GM12878 (cell line): ENCODE results near the gene CALR. TPM values are rescaled to one million over a fixed set of nuclear protein-coding genes. Genes with fewer than 3 reads are reported as not detected.

Source experiments
- ATAC-seq: fragments of 200-7000 bp; cut with Tn5 transposase; 3 replicates; pipeline ENCODE4 v1.9.1; 2020; ENCODE audit warnings: mild to moderate bottlenecking, moderate library complexity
- BruUV-seq: library from RNA; stranded (reverse); fragments of 400-500 nt; replicated peaks from 2 replicates; lab custom pipeline; 2021; lab: Mats Ljungman, UMichigan
- CTCF ChIA-PET: fragments of 300-600 bp; sonication (Branson Sonifier 250); formaldehyde crosslinking; extraction: SDS; loops from one replicate; lab custom pipeline; 2021; ENCODE audit warnings: inconsistent platforms; lab: Yijun Ruan, JAX
- POLR2A ChIA-PET: fragments of 350-600 bp; formaldehyde crosslinking; extraction: SDS; loops from one replicate; lab custom pipeline; 2021; ENCODE audit warnings: inconsistent platforms; lab: Charles Lee
- RAD21 ChIA-PET: fragments of 300-600 bp; sonication (Branson Sonifier 250); formaldehyde crosslinking; loops from one replicate; lab custom pipeline; 2023; ENCODE audit warnings: antibody characterized with exemption; ENCODE audit not compliant: unreplicated experiment; lab: Charles Lee
- SMC1A ChIA-PET: fragments of 300-600 bp; sonication (Branson Sonifier 250); formaldehyde crosslinking; loops from one replicate; lab custom pipeline; 2023; ENCODE audit not compliant: unreplicated experiment, uncharacterized antibody; lab: Charles Lee
- DNase-seq: peaks from one replicate; pipeline ENCODE4 v3.0.0-alpha.2; 2011; ENCODE audit warnings: low read depth, low spot score
- FAIRE-seq: peaks from 3 replicates; lab custom pipeline; 2011; peaks lifted over from hg19 to GRCh38; lab: Jason Lieb, UNC
- H2AFZ ChIP-seq: 2 replicates; pipeline ENCODE4 v1.6.0; 2011; ENCODE audit warnings: low read depth, low read length, control low read depth; ENCODE audit not compliant: control insufficient read depth
- H3K27ac ChIP-seq: 2 replicates; pipeline ENCODE4 v1.5.1; 2011; ENCODE audit warnings: control low read depth; ENCODE audit not compliant: control insufficient read depth, insufficient read depth
- H3K27me3 ChIP-seq, 2 experiments: replicated peaks in 1 of 2; 2 replicates each; pipeline versions ENCODE4 v1.6.0 to v1.6.1; 2011; ENCODE audit warnings: low read length in 1 of 2; ENCODE audit not compliant: control insufficient read depth in 2 of 2, insufficient read depth in 2 of 2
- H3K36me3 ChIP-seq, 2 experiments: 2 replicates each; pipeline ENCODE4 v1.5.1; 2011; ENCODE audit warnings: low read length in 1 of 2; ENCODE audit not compliant: control insufficient read depth in 2 of 2, insufficient read depth in 2 of 2
- H3K4me1 ChIP-seq: 2 replicates; pipeline ENCODE4 v1.6.1; 2011; ENCODE audit warnings: mild to moderate bottlenecking, low read length, moderate library complexity, mixed read lengths; ENCODE audit not compliant: control insufficient read depth, insufficient read depth
- H3K4me2 ChIP-seq: 2 replicates; pipeline ENCODE4 v1.6.0; 2011; ENCODE audit warnings: control low read depth; ENCODE audit not compliant: control insufficient read depth, insufficient read depth
- H3K4me3 ChIP-seq: fragments of 200-600 bp; sonication (generic); 2 replicates; pipeline ENCODE4 v1.5.1; 2016
- H3K79me2 ChIP-seq: 2 replicates; pipeline ENCODE4 v1.6.0; 2011; ENCODE audit warnings: low read length; ENCODE audit not compliant: control insufficient read depth, insufficient read depth
- H3K9ac ChIP-seq: 2 replicates; pipeline ENCODE4 v1.8.0; 2011; ENCODE audit warnings: low read length, control low read depth, mixed read lengths; ENCODE audit not compliant: control insufficient read depth, insufficient read depth
- H3K9me3 ChIP-seq: replicated peaks from 3 replicates; pipeline ENCODE4 v1.5.1; 2011; ENCODE audit warnings: mild to moderate bottlenecking, low read length; ENCODE audit not compliant: control insufficient read depth, insufficient read depth
- H4K20me1 ChIP-seq: 2 replicates; pipeline ENCODE4 v1.6.0; 2011; ENCODE audit not compliant: control insufficient read depth, insufficient read depth
- DPF2 ChIP-seq: fragments of 450-650 bp; IDR thresholded peaks from 2 replicates; pipeline ENCODE4 v1.6.1; 2017; ENCODE audit warnings: mild to moderate bottlenecking
- HSF1 ChIP-seq: fragments of 150-350 bp; IDR thresholded peaks from 2 replicates; pipeline ENCODE4 v1.6.1; 2014; ENCODE audit warnings: mild to moderate bottlenecking, low read depth, low read length
- IKZF2 ChIP-seq, 2 experiments: fragments of 450-650 bp; IDR thresholded peaks; 2 replicates each; pipeline ENCODE4 v1.6.1; 2017; ENCODE audit warnings: mild to moderate bottlenecking in 2 of 2, moderate library complexity in 2 of 2
- IRF4 ChIP-seq: IDR thresholded peaks from 2 replicates; pipeline ENCODE4 v1.6.1; 2011; ENCODE audit warnings: low read depth, low read length
- SMARCA5 ChIP-seq: fragments of 450-650 bp; IDR thresholded peaks from 2 replicates; pipeline ENCODE4 v1.6.1; 2017; ENCODE audit warnings: mild to moderate bottlenecking
- TCF7 ChIP-seq: IDR thresholded peaks from 2 replicates; pipeline ENCODE4 v1.6.1; 2014; ENCODE audit warnings: antibody characterized with exemption, borderline replicate concordance
- ZNF384 ChIP-seq: IDR thresholded peaks from 2 replicates; pipeline ENCODE4 v1.6.1; 2012; ENCODE audit warnings: low read depth, mild to moderate bottlenecking, low read length, improper control_type of control experiment, borderline replicate concordance
- WGBS: methylation state at CpG from one replicate; pipeline ENCODE4 v1.1.6; 2016; ENCODE audit warnings: low lambda C conversion rate; ENCODE audit not compliant: insufficient replicate concordance, insufficient coverage; ENCODE audit errors: missing lambda C conversion rate; 5-methylcytosine and 5-hydroxymethylcytosine counted together
- in situ Hi-C: fragments of 300-500 bp; cut with MboI; formaldehyde crosslinking; loops from 9 replicates; pipeline ENCODE4 v1.14.3; 2018; ENCODE audit warnings: mixed read lengths
- intact Hi-C: fragments of 100-400 bp; cut with micrococcal nuclease; formaldehyde crosslinking; loops from one replicate; pipeline ENCODE4 v1.14.2; 2022; ENCODE audit not compliant: unreplicated experiment
- microRNA-seq: library from miRNA; unstranded; fragments of <30 nt; microRNA quantifications from one replicate; pipeline ENCODE4, GENCODE V29; 2018
- polyA plus RNA-seq, 11 experiments: library from polyadenylated mRNA; depleted of rRNA in 4 of 11; unstranded in 6 of 11; stranded (reverse) in 5 of 11; fragments of >200 nt; fragmentation: Nextera tagmentation in 4 of 11; fragmentation: Illumina TruSeq in 1 of 11; extraction: Ambion mirVana in 4 of 11; extraction: Trizol in 1 of 11; gene quantifications; 1 replicate in 1 of 11; 2 replicates in 10 of 11; pipeline versions ENCODE4 v1.2.1 to v1.2.3, GENCODE V29; 2011 to 2016; ENCODE audit warnings: inconsistent platforms in 2 of 11, missing spikeins in 2 of 11, low read depth in 1 of 11
- small RNA-seq: library from RNA; depleted of rRNA; stranded (forward); fragments of <200 nt; gene quantifications from one replicate; pipeline ENCODE3, GENCODE V24; 2014
- total RNA-seq, 4 experiments: library from RNA; depleted of rRNA in 3 of 4; stranded (reverse); fragments of >200 nt in 3 of 4; fragmentation: Illumina TruSeq in 1 of 4; extraction: Trizol in 1 of 4; gene quantifications; 2 replicates each; pipeline versions ENCODE4 v1.2.1 to v1.2.3, GENCODE V29; 2013 to 2021

Gene CALR
- total and polyA plus RNA-seq, 10 of the 15 experiments (the other 5 are each of a cell fraction or from before 2014, with no cell fraction given): 202 to 1,451 (median 749) TPM

GRCh38 chr19:12992729-12993128 is 54.3 kb downstream of the CALR start:
- in situ Hi-C loops: no loop called here
- ChIA-PET RAD21 (no interaction called here), CTCF (interaction anchor here (1.1 kb wide), 1 partner anchor 13 kb away, joined by 3 read pairs; no protein-coding TSS in a partner anchor), SMC1A (no interaction called here), POLR2A (no interaction called here)
- Histone ChIP-seq H4K20me1 (no peaks in the 10 kb centered on the region), H3K9me3 (no peaks in the 10 kb centered on the region), H3K27ac (no peak overlapping the region), H3K36me3 (no peaks in the 10 kb centered on the region), H3K4me1 (no peaks in the 10 kb centered on the region), H3K79me2 (no peaks in the 10 kb centered on the region), H2AFZ (no peak overlapping the region), H3K9ac (no peak overlapping the region), H3K27me3 (peaks cover 4 to 6% of the 10 kb centered on the region in 2 experiments; a peak in 3 of 4 replicates), H3K4me3 (no peak overlapping the region), H3K4me2 (no peak overlapping the region)
- intact Hi-C loops: no loop called here
- FAIRE-seq: no peak
- no peak for TF ChIP-seq ZNF384
- no peak for TF ChIP-seq HSF1
- TF ChIP-seq SMARCA5: no peak
- TF ChIP-seq IRF4: no peak
- no peak for TF ChIP-seq TCF7
- TF ChIP-seq IKZF2 (IDR thresholded peaks at IDR 0.05): no peak
- ATAC-seq: no peak
- no peak for DNase-seq
- 67% methylated on average over 11 of the region's 11 CpGs for WGBS
- BruUV-seq: no TSS peak

- ATAC-seq: no peak
- Histone ChIP-seq H3K27me3 (peaks cover 4 to 6% of the 10 kb centered on the region in 2 experiments; a peak in 3 of 4 replicates), H3K9ac (no peak overlapping the region), H3K36me3 (no peaks in the 10 kb centered on the region), H3K27ac (no peak overlapping the region), H3K4me3 (no peak overlapping the region), H4K20me1 (no peaks in the 10 kb centered on the region), H3K4me2 (no peak overlapping the region), H3K79me2 (no peaks in the 10 kb centered on the region), H3K4me1 (no peaks in the 10 kb centered on the region), H3K9me3 (no peaks in the 10 kb centered on the region), H2AFZ (no peak overlapping the region)
- in situ Hi-C loops: no loop called here
- no peak for DNase-seq
- ChIA-PET RAD21 (no interaction called here), CTCF (interaction anchor here (0.6 to 1.1 kb wide), 2 partner anchors 12 to 37 kb away, joined by 3 read pairs; no protein-coding TSS in a partner anchor), POLR2A (no interaction called here), SMC1A (no interaction called here)
- WGBS: 83% methylated on average over 7 of the region's 7 CpGs
- no TSS peak for BruUV-seq
- FAIRE-seq: no peak
- no peak for TF ChIP-seq DPF2
- intact Hi-C loops: no loop called here
Measured at GRCh38 chr19:12993562-12993961, 55.2 kb downstream of the CALR start.

Small RNAs within 50 kb of the gene (microRNA-seq; reads per million reads assigned to microRNA genes)
- not detected for gene MIR5695
- 3.4 reads per million, percentile 18 among the genes with 10 or more reads in this experiment for gene MIR6515

Small RNAs within 50 kb of the gene (small RNA-seq; reads per million reads assigned to genes)
- gene MIR5695 (0.20 reads per million), gene MIR6515 (2.4 reads per million, percentile 68 among the genes with 10 or more reads in this experiment)

Other genes starting within 250 kb of the CALR start
Only the 7 nearest of the 26 such genes appear.
- gene KLF1, start 51.4 kb upstream of the CALR start, total RNA-seq (2014; rRNA removed): 0.06 and 0.16 TPM in 2 replicates
- not detected in 2 replicates for gene KLF1, start 51.4 kb upstream of the CALR start, total RNA-seq (2014; rRNA removed; fragmentation: Illumina TruSeq; extraction: Trizol)
- 0.24 and 0.38 TPM in 2 replicates for gene KLF1, start 51.4 kb upstream of the CALR start, total RNA-seq (2021)
- gene KLF1, start 51.4 kb upstream of the CALR start, polyA plus RNA-seq (2011; rRNA removed): not detected in 2 replicates
- not detected in 2 replicates for gene KLF1, start 51.4 kb upstream of the CALR start, polyA plus RNA-seq (2014; fragmentation: Illumina TruSeq; extraction: Trizol)
- gene KLF1, start 51.4 kb upstream of the CALR start, polyA plus RNA-seq (2014; fragmentation: Nextera tagmentation; extraction: Ambion mirVana): under 1 TPM; 0.04 to 0.08 TPM
- gene KLF1, start 51.4 kb upstream of the CALR start, polyA plus RNA-seq (2014; rRNA removed): 0.06 and 0.27 TPM in 2 replicates
- under 1 TPM; 0.08 to 0.13 TPM for gene KLF1, start 51.4 kb upstream of the CALR start, polyA plus RNA-seq (2016; fragmentation: Nextera tagmentation; extraction: Ambion mirVana)
- gene GCDH, start 47.4 kb upstream of the CALR start, total RNA-seq (2014; rRNA removed): 43.6 and 50.1 TPM in 2 replicates
- gene GCDH, start 47.4 kb upstream of the CALR start, total RNA-seq (2014; rRNA removed; fragmentation: Illumina TruSeq; extraction: Trizol): 24.6 and 26.6 TPM in 2 replicates
- gene GCDH, start 47.4 kb upstream of the CALR start, total RNA-seq (2021): 49.0 and 52.3 TPM in 2 replicates
- 18.9 and 29.4 TPM in 2 replicates for gene GCDH, start 47.4 kb upstream of the CALR start, polyA plus RNA-seq (2011; rRNA removed)
- 7.8 and 20.7 TPM in 2 replicates for gene GCDH, start 47.4 kb upstream of the CALR start, polyA plus RNA-seq (2014; fragmentation: Illumina TruSeq; extraction: Trizol)
- 10 to 100 TPM in 1 of 2 experiments, 1 to 10 TPM in 1; 4.2 to 14.6 TPM for gene GCDH, start 47.4 kb upstream of the CALR start, polyA plus RNA-seq (2014; fragmentation: Nextera tagmentation; extraction: Ambion mirVana)
- 60.9 and 69.0 TPM in 2 replicates for gene GCDH, start 47.4 kb upstream of the CALR start, polyA plus RNA-seq (2014; rRNA removed)
- gene GCDH, start 47.4 kb upstream of the CALR start, polyA plus RNA-seq (2016; fragmentation: Nextera tagmentation; extraction: Ambion mirVana): 10 to 100 TPM; 67.1 to 69.4 TPM
- 0.62 and 0.82 TPM in 2 replicates for gene SYCE2, start 19.3 kb upstream of the CALR start, total RNA-seq (2014; rRNA removed)
- gene SYCE2, start 19.3 kb upstream of the CALR start, total RNA-seq (2014; rRNA removed; fragmentation: Illumina TruSeq; extraction: Trizol): 1.1 and 1.6 TPM in 2 replicates
- 0.41 and 1.0 TPM in 2 replicates for gene SYCE2, start 19.3 kb upstream of the CALR start, total RNA-seq (2021)
- gene SYCE2, start 19.3 kb upstream of the CALR start, polyA plus RNA-seq (2011; rRNA removed): 0.69 and 0.94 TPM in 2 replicates
- gene SYCE2, start 19.3 kb upstream of the CALR start, polyA plus RNA-seq (2014; fragmentation: Illumina TruSeq; extraction: Trizol): 0.76 and 1.1 TPM in 2 replicates
- gene SYCE2, start 19.3 kb upstream of the CALR start, polyA plus RNA-seq (2014; fragmentation: Nextera tagmentation; extraction: Ambion mirVana): under 1 TPM; 0.61 to 0.66 TPM
- 0.54 and 0.79 TPM in 2 replicates for gene SYCE2, start 19.3 kb upstream of the CALR start, polyA plus RNA-seq (2014; rRNA removed)
- gene SYCE2, start 19.3 kb upstream of the CALR start, polyA plus RNA-seq (2016; fragmentation: Nextera tagmentation; extraction: Ambion mirVana): 1 to 10 TPM; 2.1 to 2.3 TPM
- 120 and 148 TPM in 2 replicates for gene FARSA, start 4.9 kb upstream of the CALR start, total RNA-seq (2014; rRNA removed)
- gene FARSA, start 4.9 kb upstream of the CALR start, total RNA-seq (2014; rRNA removed; fragmentation: Illumina TruSeq; extraction: Trizol): 30.4 and 36.4 TPM in 2 replicates
- gene FARSA, start 4.9 kb upstream of the CALR start, total RNA-seq (2021): 126 and 141 TPM in 2 replicates
- gene FARSA, start 4.9 kb upstream of the CALR start, polyA plus RNA-seq (2011; rRNA removed): 7.2 and 32.5 TPM in 2 replicates
- gene FARSA, start 4.9 kb upstream of the CALR start, polyA plus RNA-seq (2014; fragmentation: Illumina TruSeq; extraction: Trizol): 11.7 and 67.9 TPM in 2 replicates
- gene FARSA, start 4.9 kb upstream of the CALR start, polyA plus RNA-seq (2014; fragmentation: Nextera tagmentation; extraction: Ambion mirVana): 10 to 100 TPM; 20.3 to 37.5 TPM
- 85.0 and 107 TPM in 2 replicates for gene FARSA, start 4.9 kb upstream of the CALR start, polyA plus RNA-seq (2014; rRNA removed)
- 100 to 1,000 TPM; 192 to 212 TPM for gene FARSA, start 4.9 kb upstream of the CALR start, polyA plus RNA-seq (2016; fragmentation: Nextera tagmentation; extraction: Ambion mirVana)
- gene RAD23A, start 7.3 kb downstream of the CALR start, total RNA-seq (2014; rRNA removed): 158 TPM in 2 replicates
- gene RAD23A, start 7.3 kb downstream of the CALR start, total RNA-seq (2014; rRNA removed; fragmentation: Illumina TruSeq; extraction: Trizol): 84.3 and 95.4 TPM in 2 replicates
- gene RAD23A, start 7.3 kb downstream of the CALR start, total RNA-seq (2021): 133 and 138 TPM in 2 replicates
- gene RAD23A, start 7.3 kb downstream of the CALR start, polyA plus RNA-seq (2011; rRNA removed): 23.1 and 37.9 TPM in 2 replicates
- gene RAD23A, start 7.3 kb downstream of the CALR start, polyA plus RNA-seq (2014; fragmentation: Illumina TruSeq; extraction: Trizol): 70.5 and 104 TPM in 2 replicates
- gene RAD23A, start 7.3 kb downstream of the CALR start, polyA plus RNA-seq (2014; fragmentation: Nextera tagmentation; extraction: Ambion mirVana): 10 to 100 TPM in 1 of 2 experiments, 1 to 10 TPM in 1; 8.8 to 33.5 TPM
- 135 and 153 TPM in 2 replicates for gene RAD23A, start 7.3 kb downstream of the CALR start, polyA plus RNA-seq (2014; rRNA removed)
- 100 to 1,000 TPM; 196 to 198 TPM for gene RAD23A, start 7.3 kb downstream of the CALR start, polyA plus RNA-seq (2016; fragmentation: Nextera tagmentation; extraction: Ambion mirVana)
- 37.6 and 56.4 TPM in 2 replicates for gene GADD45GIP1, start 18.6 kb downstream of the CALR start, total RNA-seq (2014; rRNA removed)
- gene GADD45GIP1, start 18.6 kb downstream of the CALR start, total RNA-seq (2014; rRNA removed; fragmentation: Illumina TruSeq; extraction: Trizol): 17.6 and 19.2 TPM in 2 replicates
- 35.0 and 35.4 TPM in 2 replicates for gene GADD45GIP1, start 18.6 kb downstream of the CALR start, total RNA-seq (2021)
- 17.7 and 25.3 TPM in 2 replicates for gene GADD45GIP1, start 18.6 kb downstream of the CALR start, polyA plus RNA-seq (2011; rRNA removed)
- 1.00 and 6.4 TPM in 2 replicates for gene GADD45GIP1, start 18.6 kb downstream of the CALR start, polyA plus RNA-seq (2014; fragmentation: Illumina TruSeq; extraction: Trizol)
- gene GADD45GIP1, start 18.6 kb downstream of the CALR start, polyA plus RNA-seq (2014; fragmentation: Nextera tagmentation; extraction: Ambion mirVana): 10 to 100 TPM in 1 of 2 experiments, 1 to 10 TPM in 1; 5.1 to 13.4 TPM
- 58.1 and 68.0 TPM in 2 replicates for gene GADD45GIP1, start 18.6 kb downstream of the CALR start, polyA plus RNA-seq (2014; rRNA removed)
- 100 to 1,000 TPM; 124 to 136 TPM for gene GADD45GIP1, start 18.6 kb downstream of the CALR start, polyA plus RNA-seq (2016; fragmentation: Nextera tagmentation; extraction: Ambion mirVana)
- 0.06 TPM in 1 of 2 replicates, not detected in the other for gene DAND5, start 31.0 kb downstream of the CALR start, total RNA-seq (2014; rRNA removed)
- not detected in 2 replicates for gene DAND5, start 31.0 kb downstream of the CALR start, total RNA-seq (2014; rRNA removed; fragmentation: Illumina TruSeq; extraction: Trizol)
- gene DAND5, start 31.0 kb downstream of the CALR start, total RNA-seq (2021): 0.11 and 0.15 TPM in 2 replicates
- 0.04 TPM in 1 of 2 replicates, not detected in the other for gene DAND5, start 31.0 kb downstream of the CALR start, polyA plus RNA-seq (2011; rRNA removed)
- 0.10 TPM in 1 of 2 replicates, not detected in the other for gene DAND5, start 31.0 kb downstream of the CALR start, polyA plus RNA-seq (2014; fragmentation: Illumina TruSeq; extraction: Trizol)
- under 1 TPM in 1 of 2 experiments, not detected in 1; 0.15 TPM for gene DAND5, start 31.0 kb downstream of the CALR start, polyA plus RNA-seq (2014; fragmentation: Nextera tagmentation; extraction: Ambion mirVana)
- 0.12 TPM in 1 of 2 replicates, not detected in the other for gene DAND5, start 31.0 kb downstream of the CALR start, polyA plus RNA-seq (2014; rRNA removed)
- gene DAND5, start 31.0 kb downstream of the CALR start, polyA plus RNA-seq (2016; fragmentation: Nextera tagmentation; extraction: Ambion mirVana): under 1 TPM in 1 of 2 experiments, not detected in 1; 0.10 TPM